ENCODE results near the gene ITPR3.

- TF ChIP-seq, protein P1, sequence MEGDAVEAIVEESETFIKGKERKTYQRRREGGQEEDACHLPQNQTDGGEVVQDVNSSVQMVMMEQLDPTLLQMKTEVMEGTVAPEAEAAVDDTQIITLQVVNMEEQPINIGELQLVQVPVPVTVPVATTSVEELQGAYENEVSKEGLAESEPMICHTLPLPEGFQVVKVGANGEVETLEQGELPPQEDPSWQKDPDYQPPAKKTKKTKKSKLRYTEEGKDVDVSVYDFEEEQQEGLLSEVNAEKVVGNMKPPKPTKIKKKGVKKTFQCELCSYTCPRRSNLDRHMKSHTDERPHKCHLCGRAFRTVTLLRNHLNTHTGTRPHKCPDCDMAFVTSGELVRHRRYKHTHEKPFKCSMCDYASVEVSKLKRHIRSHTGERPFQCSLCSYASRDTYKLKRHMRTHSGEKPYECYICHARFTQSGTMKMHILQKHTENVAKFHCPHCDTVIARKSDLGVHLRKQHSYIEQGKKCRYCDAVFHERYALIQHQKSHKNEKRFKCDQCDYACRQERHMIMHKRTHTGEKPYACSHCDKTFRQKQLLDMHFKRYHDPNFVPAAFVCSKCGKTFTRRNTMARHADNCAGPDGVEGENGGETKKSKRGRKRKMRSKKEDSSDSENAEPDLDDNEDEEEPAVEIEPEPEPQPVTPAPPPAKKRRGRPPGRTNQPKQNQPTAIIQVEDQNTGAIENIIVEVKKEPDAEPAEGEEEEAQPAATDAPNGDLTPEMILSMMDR (IDR thresholded peaks at IDR 0.05) = no peak
- no peak for TF ChIP-seq POLR2A (IDR thresholded peaks at IDR 0.05)
Observed at GRCh38 chr6:33590531-33591198, 30.5 kb upstream of the ITPR3 start.
